HFFc6 (cell line): Measurements from ENCODE around the gene FGR. TPM values are rescaled to one million over a fixed set of nuclear protein-coding genes. Genes with fewer than 3 reads are reported as not detected.

Experiments
- DNase-seq: peaks from one replicate; pipeline ENCODE4 v3.0.0-alpha.2; 2018
- H3K27ac Mint-ChIP-seq: 2 replicates; pipeline ENCODE4 v1.8.0; 2020; ENCODE audit warnings: mild to moderate bottlenecking, mixed read lengths
- H3K27me3 Mint-ChIP-seq: 2 replicates; pipeline ENCODE4 v1.8.0; 2021; ENCODE audit warnings: mild to moderate bottlenecking, moderate library complexity, mixed read lengths; ENCODE audit not compliant: insufficient read depth
- H3K36me3 Mint-ChIP-seq: 2 replicates; pipeline ENCODE4 v1.8.0; 2021; ENCODE audit warnings: low read depth, mixed read lengths
- H3K4me1 Mint-ChIP-seq: 2 replicates; pipeline ENCODE4 v1.8.0; 2020; ENCODE audit warnings: low read depth, mixed read lengths
- H3K4me3 Mint-ChIP-seq: 2 replicates; pipeline ENCODE4 v1.8.0; 2020; ENCODE audit warnings: mild to moderate bottlenecking, moderate library complexity, mixed read lengths
- H3K9me3 Mint-ChIP-seq: 2 replicates; pipeline ENCODE4 v1.8.0; 2020; ENCODE audit warnings: mild to moderate bottlenecking, mixed read lengths
- CTCF ChIP-seq: fragments of 200-600 bp; sonication (generic); IDR thresholded peaks from 2 replicates; pipeline ENCODE4 v1.5.0; 2021; ENCODE audit warnings: antibody characterized with exemption, mild to moderate bottlenecking
- total RNA-seq, 6 experiments: library from RNA; stranded (reverse); fragmentation: NEBNext Ultra II Directional; extraction: Animal tissue kit (Norgen Biotek cat#: 25700); gene quantifications; 2 replicates in 1 of 6; 3 replicates in 5 of 6; pipeline ENCODE4 v1.2.3, GENCODE V29; 2021

The FGR gene
- total RNA-seq, 6 experiments from 2014 or later, result not detected

GRCh38 chr1:27609618-27610240 lies 25.3 kb downstream of the FGR start:
- no peak overlapping the region for H3K4me3 Mint-ChIP-seq
- no peak overlapping the region for H3K27ac Mint-ChIP-seq
- peaks cover 21% of the 10 kb centered on the region for H3K4me1 Mint-ChIP-seq
- no peak for DNase-seq
- H3K9me3 Mint-ChIP-seq, result no peaks in the 10 kb centered on the region
- TF ChIP-seq CTCF, result no peak
- H3K36me3 Mint-ChIP-seq, result no peaks in the 10 kb centered on the region
- H3K27me3 Mint-ChIP-seq, result peaks cover 8% of the 10 kb centered on the region

- Mint-ChIP-seq H3K4me1 (peaks cover 21% of the 10 kb centered on the region), H3K27me3 (peaks cover 8% of the 10 kb centered on the region), H3K4me3 (no peak overlapping the region), H3K36me3 (no peaks in the 10 kb centered on the region), H3K9me3 (no peaks in the 10 kb centered on the region), H3K27ac (no peak overlapping the region)
- no peak for TF ChIP-seq CTCF
- DNase-seq, result no peak
These were observed 25.8 kb downstream of the FGR start for GRCh38 chr1:27609210-27609555.

- peaks cover 7% of the 10 kb centered on the region for H3K27me3 Mint-ChIP-seq
These were observed 27.7 kb downstream of the FGR start for GRCh38 chr1:27607239-27607804.

GRCh38 chr1:27606708-27607238 lies 28.2 kb downstream of the FGR start:
- Mint-ChIP-seq H3K4me1 (peaks cover 21% of the 10 kb centered on the region), H3K4me3 (no peak overlapping the region), H3K27ac (peak overlapping the region; percentile 54), H3K27me3 (peaks cover 3% of the 10 kb centered on the region), H3K9me3 (no peaks in the 10 kb centered on the region), H3K36me3 (no peaks in the 10 kb centered on the region)
- TF ChIP-seq CTCF, result peak; percentile 18; the same call in 1 of the 2 replicates
- DNase-seq, result peak; percentile 43

More at GRCh38 chr1:27607239-27607804, 27.7 kb downstream of the FGR start:
- peaks cover 21% of the 10 kb centered on the region for H3K4me1 Mint-ChIP-seq
- no peaks in the 10 kb centered on the region for H3K36me3 Mint-ChIP-seq
- no peak for DNase-seq
- H3K9me3 Mint-ChIP-seq, result no peaks in the 10 kb centered on the region
- H3K4me3 Mint-ChIP-seq, result no peak overlapping the region
- no peak overlapping the region for H3K27ac Mint-ChIP-seq
- TF ChIP-seq CTCF, result no peak

GRCh38 chr1:27605796-27606707 lies 28.9 kb downstream of the FGR start:
- no peaks in the 10 kb centered on the region for H3K36me3 Mint-ChIP-seq
- peak; percentile 90 for TF ChIP-seq CTCF
- peak overlapping the region; percentile 54 for H3K27ac Mint-ChIP-seq
- H3K27me3 Mint-ChIP-seq, result no peaks in the 10 kb centered on the region; the same call in 1 of the 2 replicates
- no peak overlapping the region for H3K4me3 Mint-ChIP-seq
- H3K4me1 Mint-ChIP-seq, result peaks cover 21% of the 10 kb centered on the region
- DNase-seq, result peak; percentile 47
- no peaks in the 10 kb centered on the region for H3K9me3 Mint-ChIP-seq
